H9 (cell line): Measurements from ENCODE around the gene MRAS. TPM values are rescaled to one million over a fixed set of nuclear protein-coding genes. Genes with fewer than 3 reads are reported as not detected.

Source experiments
- DNase-seq: peaks from one replicate; pipeline ENCODE4 v3.0.0-alpha.2; 2017
- H2AFZ ChIP-seq: one replicate; pipeline ENCODE4 v1.6.1; 2013; ENCODE audit warnings: mild to moderate bottlenecking, low read length, control low read depth, moderate library complexity
- H2AK5ac ChIP-seq: 2 replicates; pipeline ENCODE4 v1.6.1; 2013; ENCODE audit warnings: low read length, control low read depth, mixed read lengths; ENCODE audit not compliant: insufficient read length
- H2BK120ac ChIP-seq: one replicate; pipeline ENCODE4 v1.6.1; 2013; ENCODE audit warnings: low read depth, mild to moderate bottlenecking, low read length, control low read depth, inconsistent platforms; ENCODE audit not compliant: poor library complexity, severe bottlenecking
- H2BK12ac ChIP-seq: 2 replicates; pipeline ENCODE4 v1.6.1; 2013; ENCODE audit warnings: low read length, control low read depth, mixed read lengths, low read depth; ENCODE audit not compliant: insufficient read length
- H2BK15ac ChIP-seq: 2 replicates; pipeline ENCODE4 v1.6.1; 2013; ENCODE audit warnings: low read depth, low read length, control low read depth
- H2BK20ac ChIP-seq: one replicate; pipeline ENCODE4 v1.6.1; 2013; ENCODE audit warnings: low read depth, mild to moderate bottlenecking, low read length, control low read depth, inconsistent platforms; ENCODE audit not compliant: poor library complexity, severe bottlenecking
- H2BK5ac ChIP-seq: 2 replicates; pipeline ENCODE4 v1.6.1; 2013; ENCODE audit warnings: low read length, control low read depth, mixed read lengths; ENCODE audit not compliant: insufficient read length
- H3K14ac ChIP-seq: 2 replicates; pipeline ENCODE4 v1.6.1; 2013; ENCODE audit warnings: low read length, control low read depth; ENCODE audit not compliant: insufficient read depth
- H3K18ac ChIP-seq: 2 replicates; pipeline ENCODE4 v1.6.1; 2013; ENCODE audit warnings: low read depth, mild to moderate bottlenecking, mixed read lengths, low read length, control low read depth; ENCODE audit not compliant: insufficient read length
- H3K23ac ChIP-seq: 2 replicates; pipeline ENCODE4 v1.6.1; 2013; ENCODE audit warnings: low read length, control low read depth, mixed read lengths, low read depth; ENCODE audit not compliant: insufficient read length
- H3K23me2 ChIP-seq: 2 replicates; pipeline ENCODE4 v1.6.1; 2013; ENCODE audit warnings: low read depth, mild to moderate bottlenecking, mixed read lengths, low read length, control low read depth; ENCODE audit not compliant: insufficient read length, poor library complexity, severe bottlenecking
- H3K27ac ChIP-seq: 2 replicates; pipeline ENCODE4 v1.5.1; 2013; ENCODE audit warnings: low read length, control low read depth, mixed read lengths, low read depth; ENCODE audit not compliant: insufficient read length
- H3K27me3 ChIP-seq: 2 replicates; pipeline ENCODE4 v1.6.1; 2013; ENCODE audit warnings: low read length, control low read depth, inconsistent platforms; ENCODE audit not compliant: insufficient read depth
- H3K4ac ChIP-seq: 2 replicates; pipeline ENCODE4 v1.6.1; 2013; ENCODE audit warnings: low read depth, mild to moderate bottlenecking, control low read depth, inconsistent platforms, low read length, moderate library complexity
- H3K4me1 ChIP-seq: 2 replicates; pipeline ENCODE4 v1.6.1; 2013; ENCODE audit warnings: low read length, control low read depth, inconsistent platforms; ENCODE audit not compliant: insufficient read depth
- H3K4me2 ChIP-seq: 2 replicates; pipeline ENCODE4 v1.6.1; 2013; ENCODE audit warnings: low read length, control low read depth, mixed read lengths; ENCODE audit not compliant: insufficient read length, insufficient read depth
- H3K56ac ChIP-seq: 2 replicates; pipeline ENCODE4 v1.6.1; 2013; ENCODE audit warnings: low read depth, mild to moderate bottlenecking, mixed read lengths, low read length, control low read depth; ENCODE audit not compliant: insufficient read length
- H3K79me1 ChIP-seq: 2 replicates; pipeline ENCODE4 v1.6.1; 2013; ENCODE audit warnings: low read depth, mild to moderate bottlenecking, moderate library complexity, low read length, control low read depth, inconsistent platforms; ENCODE audit not compliant: insufficient read depth, poor library complexity, severe bottlenecking
- H3K79me2 ChIP-seq: 2 replicates; pipeline ENCODE4 v1.6.1; 2013; ENCODE audit warnings: low read length, control low read depth, inconsistent platforms; ENCODE audit not compliant: insufficient read depth
- H3K9ac ChIP-seq: 2 replicates; pipeline ENCODE4 v1.6.1; 2013; ENCODE audit warnings: low read length, control low read depth, mixed read lengths; ENCODE audit not compliant: insufficient read length; ENCODE audit errors: extremely low read depth
- H3K9me3 ChIP-seq: one replicate; pipeline ENCODE4 v1.6.1; 2013; ENCODE audit warnings: low read depth, low read length, inconsistent platforms; ENCODE audit not compliant: control insufficient read depth
- H3T11ph ChIP-seq: one replicate; pipeline ENCODE4 v1.6.1; 2013; ENCODE audit warnings: mild to moderate bottlenecking, low read length, control low read depth, inconsistent platforms
- H4K20me1 ChIP-seq: one replicate; pipeline ENCODE4 v1.6.1; 2013; ENCODE audit not compliant: control insufficient read depth, insufficient read length, insufficient read depth
- H4K5ac ChIP-seq: 2 replicates; pipeline ENCODE4 v1.6.1; 2013; ENCODE audit warnings: low read depth, mild to moderate bottlenecking, mixed read lengths, low read length, control low read depth; ENCODE audit not compliant: insufficient read length
- H4K8ac ChIP-seq: replicated peaks from 2 replicates; pipeline ENCODE4 v1.6.1; 2013; ENCODE audit warnings: low read length, control low read depth, mixed read lengths, low read depth; ENCODE audit not compliant: insufficient read length
- H4K91ac ChIP-seq: 2 replicates; pipeline ENCODE4 v1.6.1; 2013; ENCODE audit warnings: low read depth, mild to moderate bottlenecking, moderate library complexity, mixed read lengths, low read length, control low read depth; ENCODE audit not compliant: insufficient read length
- H3K27ac Mint-ChIP-seq, 3 experiments: 2 replicates in 2 of 3; 3 replicates in 1 of 3; pipeline ENCODE4 v1.8.0; 2020 to 2021; ENCODE audit warnings: mixed read lengths in 3 of 3, mild to moderate bottlenecking in 1 of 3, moderate library complexity in 1 of 3
- H3K27me3 Mint-ChIP-seq: 2 replicates; pipeline ENCODE4 v1.8.0; 2021; ENCODE audit warnings: low read depth, mild to moderate bottlenecking, moderate library complexity, mixed read lengths
- H3K36me3 Mint-ChIP-seq, 3 experiments: 2 replicates in 2 of 3; 3 replicates in 1 of 3; pipeline ENCODE4 v1.8.0; 2020 to 2021; ENCODE audit warnings: low read depth in 3 of 3, mixed read lengths in 3 of 3; ENCODE audit not compliant: insufficient read depth in 1 of 3
- H3K4me1 Mint-ChIP-seq, 2 experiments: 2 replicates each; pipeline ENCODE4 v1.8.0; 2020; ENCODE audit warnings: mixed read lengths in 2 of 2
- H3K4me3 Mint-ChIP-seq, 2 experiments: 2 replicates in 1 of 2; 3 replicates in 1 of 2; pipeline ENCODE4 v1.8.0; 2020 to 2021; ENCODE audit warnings: mild to moderate bottlenecking in 2 of 2, mixed read lengths in 2 of 2, moderate library complexity in 1 of 2
- H3K9me3 Mint-ChIP-seq, 2 experiments: 2 replicates in 1 of 2; 3 replicates in 1 of 2; pipeline ENCODE4 v1.8.0; 2020; ENCODE audit warnings: mild to moderate bottlenecking in 2 of 2, mixed read lengths in 2 of 2, moderate library complexity in 1 of 2
- CTCF ChIP-seq: fragments of 200-600 bp; sonication (generic); conservative IDR thresholded peaks from 3 replicates; pipeline ENCODE4 v1.8.0; 2021; ENCODE audit warnings: antibody characterized with exemption, mild to moderate bottlenecking
- WGBS: extraction: QIAGEN DNeasy Blood & Tissue Kit; methylation state at CpG from one replicate; pipeline ENCODE4 v1.1.7; 2013; ENCODE audit warnings: missing lambda C conversion rate, low lambda C conversion rate, mixed read lengths; ENCODE audit not compliant: insufficient read length; ENCODE audit errors: extremely low coverage; 5-methylcytosine and 5-hydroxymethylcytosine counted together
- total RNA-seq: library from RNA; stranded (reverse); gene quantifications from 2 replicates; pipeline ENCODE4 v1.2.1, GENCODE V29; 2021

MRAS gene
- total RNA-seq, 1 experiment from 2014 or later, result 10.9 TPM

- Histone ChIP-seq H3K4me2 (no peak overlapping the region), H2BK120ac (no peak overlapping the region), H4K91ac (no peak overlapping the region), H3K9ac (no peak overlapping the region), H3K14ac (no peak overlapping the region), H3K27me3 (no peaks in the 10 kb centered on the region), H3K23me2 (no peaks in the 10 kb centered on the region), H2AK5ac (no peak overlapping the region), H4K20me1 (no peaks in the 10 kb centered on the region), H2BK12ac (no peak overlapping the region), H3K18ac (no peak overlapping the region), H3K79me2 (no peaks in the 10 kb centered on the region), H3K27ac (no peak overlapping the region), H3K4ac (no peak overlapping the region), H3K9me3 (no peaks in the 10 kb centered on the region), H2BK5ac (no peak overlapping the region), H3K4me1 (no peaks in the 10 kb centered on the region), H3K79me1 (no peaks in the 10 kb centered on the region), H2AFZ (no peak overlapping the region), H3K56ac (no peak overlapping the region), H2BK20ac (no peak overlapping the region), H4K5ac (no peak overlapping the region), H2BK15ac (no peak overlapping the region), H3K23ac (no peak overlapping the region), H3T11ph (no peak overlapping the region), H4K8ac (no peak overlapping the region)
- DNase-seq, result no peak
- Mint-ChIP-seq H3K36me3 (no peaks in the 10 kb centered on the region; a peak in 1 of 7 replicates), H3K27ac (peak overlapping the region in 2 of 3 experiments; percentile 5 to 64; a peak in 1 of 7 replicates), H3K27me3 (no peaks in the 10 kb centered on the region), H3K4me1 (peaks cover 13 to 17% of the 10 kb centered on the region in 2 experiments), H3K4me3 (no peak overlapping the region), H3K9me3 (no peaks in the 10 kb centered on the region)
- WGBS, result no CpG with 5 or more reads among the region's 7 CpGs
- TF ChIP-seq CTCF, result no peak
Observed at GRCh38 chr3:138450181-138450580, 101.8 kb downstream of the MRAS start.
